ENCODE measurements around the gene SMIM8. TPM values are rescaled to one million over a fixed set of nuclear protein-coding genes. Genes with fewer than 3 reads are reported as not detected.

The SMIM8 gene
- total RNA-seq, 1 donor from 2014 or later: 3.3 TPM

- DNase-seq (ENCODE audit: low read depth): no peak
- Histone ChIP-seq H3K36me3 (ENCODE audit: control insufficient read depth, insufficient read depth, low read length) (no peaks in the 10 kb centered on the region), H3K27me3 (ENCODE audit: control insufficient read depth, insufficient read depth, low read length) (no peaks in the 10 kb centered on the region), H3K4me3 (ENCODE audit: low read depth, low read length) (no peak overlapping the region)
- no peak for TF ChIP-seq CTCF (IDR thresholded peaks at IDR 0.05; ENCODE audit: insufficient read depth, low read length, poor library complexity, severe bottlenecking)
Measured at GRCh38 chr6:87281426-87281825, 41.0 kb upstream of the SMIM8 start.

- no peak overlapping the region for H3K4me3 ChIP-seq (ENCODE audit: low read depth, low read length)
- no peak for DNase-seq (ENCODE audit: low read depth)
Measured at GRCh38 chr6:87282743-87283142, 39.6 kb upstream of the SMIM8 start.

GRCh38 chr6:87283461-87283860 lies 38.9 kb upstream of the SMIM8 start:
- no peaks in the 10 kb centered on the region for H3K36me3 ChIP-seq (ENCODE audit: control insufficient read depth, insufficient read depth, low read length)
- H3K27me3 ChIP-seq (ENCODE audit: control insufficient read depth, insufficient read depth, low read length): no peaks in the 10 kb centered on the region
- no peak for TF ChIP-seq CTCF (IDR thresholded peaks at IDR 0.05; ENCODE audit: insufficient read depth, low read length, poor library complexity, severe bottlenecking)
- no peak for DNase-seq (ENCODE audit: low read depth)
- H3K4me3 ChIP-seq (ENCODE audit: low read depth, low read length): no peak overlapping the region

More at GRCh38 chr6:87282743-87283142, 39.6 kb upstream of the SMIM8 start:
- Histone ChIP-seq H3K27me3 (ENCODE audit: control insufficient read depth, insufficient read depth, low read length) (no peaks in the 10 kb centered on the region), H3K36me3 (ENCODE audit: control insufficient read depth, insufficient read depth, low read length) (no peaks in the 10 kb centered on the region)
- no peak for TF ChIP-seq CTCF (IDR thresholded peaks at IDR 0.05; ENCODE audit: insufficient read depth, low read length, poor library complexity, severe bottlenecking)

- DNase-seq (ENCODE audit: low read depth): no peak
- Histone ChIP-seq H3K4me3 (ENCODE audit: low read depth, low read length) (no peak overlapping the region), H3K27me3 (ENCODE audit: control insufficient read depth, insufficient read depth, low read length) (no peaks in the 10 kb centered on the region), H3K36me3 (ENCODE audit: control insufficient read depth, insufficient read depth, low read length) (no peaks in the 10 kb centered on the region)
- no peak for TF ChIP-seq CTCF (IDR thresholded peaks at IDR 0.05; ENCODE audit: insufficient read depth, low read length, poor library complexity, severe bottlenecking)
Measured at GRCh38 chr6:87287251-87287650, 35.1 kb upstream of the SMIM8 start.

GRCh38 chr6:87289571-87289970 lies 32.8 kb upstream of the SMIM8 start:
- H3K36me3 ChIP-seq (ENCODE audit: control insufficient read depth, insufficient read depth, low read length): no peaks in the 10 kb centered on the region
- no peak overlapping the region for H3K4me3 ChIP-seq (ENCODE audit: low read depth, low read length)
- no peak for TF ChIP-seq CTCF (IDR thresholded peaks at IDR 0.05; ENCODE audit: insufficient read depth, low read length, poor library complexity, severe bottlenecking)
- H3K27me3 ChIP-seq (ENCODE audit: control insufficient read depth, insufficient read depth, low read length): no peaks in the 10 kb centered on the region
- no peak for DNase-seq (ENCODE audit: low read depth)

- DNase-seq (ENCODE audit: low read depth): no peak
- no peak overlapping the region for H3K4me3 ChIP-seq (ENCODE audit: low read depth, low read length)
- no peak for TF ChIP-seq CTCF (IDR thresholded peaks at IDR 0.05; ENCODE audit: insufficient read depth, low read length, poor library complexity, severe bottlenecking)
- no peaks in the 10 kb centered on the region for H3K27me3 ChIP-seq (ENCODE audit: control insufficient read depth, insufficient read depth, low read length)
- no peaks in the 10 kb centered on the region for H3K36me3 ChIP-seq (ENCODE audit: control insufficient read depth, insufficient read depth, low read length)
Measured at GRCh38 chr6:87291883-87292282, 30.5 kb upstream of the SMIM8 start.

Data from kidney epithelial cell (primary cell).